NCI-H510A treated with DMSO at 0.1 percent for 48 hours (cell line): Measurements from ENCODE around the gene SYT1.
"Not testable (repeated sequence)": the region's sequence is repeated elsewhere in the genome, so short reads cannot be mapped to it uniquely, and the experiment has no call there.

Source experiments
- DNase-seq: peaks from one replicate; lab custom pipeline; 2025; lab: John Stamatoyannopoulos, UW

The SYT1 gene

DNA sequence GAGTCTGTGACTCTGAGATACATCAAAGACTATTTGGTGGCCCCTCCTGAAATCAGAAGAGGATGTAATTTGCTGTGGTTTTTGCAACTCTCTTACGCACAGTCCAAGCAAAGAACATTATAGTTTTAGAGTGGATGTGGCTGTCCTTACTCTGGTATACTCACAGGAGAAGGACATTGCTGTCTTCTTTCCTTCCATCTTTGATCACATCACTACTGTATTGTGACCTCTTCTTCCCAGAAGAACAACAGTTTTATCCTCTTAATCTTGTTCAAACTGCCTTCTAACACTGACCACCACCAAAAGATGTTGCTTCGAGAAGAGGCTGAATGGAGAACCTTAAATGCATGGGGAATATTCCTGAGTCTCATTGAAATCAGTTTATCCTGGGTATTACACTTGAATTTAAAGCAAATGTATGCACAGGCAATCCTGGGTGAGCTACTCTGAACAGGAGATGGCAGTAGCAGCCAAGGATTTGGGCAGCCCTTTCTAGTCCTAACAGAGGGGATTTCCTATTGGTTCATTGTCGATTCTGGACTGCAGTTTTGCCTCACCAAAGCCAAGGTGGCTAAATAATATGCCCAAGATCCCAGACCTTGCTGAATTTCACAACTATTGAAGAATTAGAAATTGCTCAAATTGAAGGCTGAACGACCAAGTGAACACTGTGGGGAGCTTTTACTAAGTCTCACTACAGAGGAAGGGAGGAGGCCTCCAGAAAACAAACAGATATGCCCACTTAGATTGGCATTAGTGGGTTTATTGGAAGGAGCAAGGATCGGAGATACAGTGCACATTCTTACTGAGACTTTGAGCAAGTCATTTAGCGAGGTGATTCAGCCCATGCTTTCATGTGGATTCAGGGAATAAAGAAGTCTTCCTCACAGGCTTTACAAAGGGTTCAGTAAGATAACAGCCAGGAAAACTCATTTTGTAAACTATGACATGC, 543.4 kb downstream of the SYT1 start:
- DNase-seq = peak; percentile 27

DNA sequence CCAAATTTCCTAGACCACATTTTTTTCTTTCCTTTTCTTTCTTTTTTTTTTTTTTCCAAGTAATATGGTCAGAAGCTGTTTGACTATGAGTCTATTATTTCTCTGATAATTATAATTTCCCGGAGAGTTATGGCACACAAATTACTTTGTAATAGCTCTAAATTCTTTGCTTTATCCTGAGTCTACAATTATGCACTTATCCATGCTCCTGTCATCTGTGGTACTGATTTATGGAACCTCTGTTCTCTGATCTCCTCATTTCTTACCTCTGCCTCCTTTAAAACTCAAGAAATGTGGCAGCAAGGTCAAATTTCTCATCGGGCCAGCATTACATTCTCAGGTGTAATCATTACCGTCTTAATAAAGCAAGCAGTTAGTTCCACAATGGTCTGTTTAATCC, 544.1 kb downstream of the SYT1 start:
- DNase-seq = no peak

DNA sequence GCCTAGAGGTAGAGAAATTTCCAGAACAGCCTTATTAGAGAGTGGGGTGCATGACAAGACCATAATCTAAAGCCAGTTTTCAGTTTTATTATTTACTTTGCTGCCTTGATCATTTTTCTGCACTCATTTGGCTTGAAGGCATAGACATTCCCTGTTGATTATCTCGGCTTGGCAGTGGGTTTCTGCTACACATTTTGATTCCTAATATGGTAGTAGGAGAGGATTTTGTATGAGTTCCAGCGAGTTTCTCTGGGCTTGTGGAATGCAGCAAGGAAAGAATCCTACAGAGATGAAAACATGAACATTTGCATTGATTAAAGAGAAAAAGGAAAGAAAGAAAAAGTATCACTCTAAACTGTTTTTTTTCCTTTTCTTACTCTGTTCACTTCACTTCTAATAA, 545.0 kb downstream of the SYT1 start:
- no peak for DNase-seq

DNA sequence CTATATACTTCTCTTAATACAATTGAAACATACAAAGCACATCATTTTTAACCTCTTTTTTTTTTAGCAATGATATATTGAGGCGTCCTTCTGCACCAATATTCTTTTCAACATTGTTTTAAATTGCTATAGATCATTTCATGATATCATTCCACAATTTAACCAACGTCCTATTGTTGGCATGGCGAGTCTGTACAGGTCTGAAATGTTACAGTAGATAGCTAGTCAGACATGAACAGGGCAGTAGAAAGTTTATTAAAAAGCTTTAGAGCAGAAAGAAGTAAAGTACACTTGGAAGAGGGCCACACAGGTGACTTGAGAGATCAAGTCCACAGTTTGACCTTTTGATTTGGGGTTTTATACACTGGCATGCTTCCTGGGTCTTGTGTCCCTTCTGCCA, 547.2 kb downstream of the SYT1 start:
- DNase-seq = no peak

DNA sequence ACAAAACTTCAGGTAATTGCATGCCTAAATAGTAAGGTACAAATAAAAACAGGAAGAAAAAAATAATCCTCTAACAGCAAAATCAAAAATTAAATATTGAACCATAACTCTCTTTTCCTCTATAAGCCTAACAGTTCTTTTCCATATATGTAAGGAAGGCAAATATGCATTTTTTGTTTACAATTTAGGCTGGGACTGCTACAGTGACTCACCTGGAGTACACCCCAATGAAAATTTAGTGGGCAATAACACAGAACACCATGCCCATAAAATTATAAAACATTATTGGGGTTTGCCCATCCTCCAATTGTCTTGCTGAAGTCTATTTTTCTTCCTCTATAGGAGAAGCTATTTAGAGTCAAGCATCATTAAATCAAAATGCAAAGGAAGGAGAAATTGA, 549.2 kb downstream of the SYT1 start:
- no peak for DNase-seq

DNA sequence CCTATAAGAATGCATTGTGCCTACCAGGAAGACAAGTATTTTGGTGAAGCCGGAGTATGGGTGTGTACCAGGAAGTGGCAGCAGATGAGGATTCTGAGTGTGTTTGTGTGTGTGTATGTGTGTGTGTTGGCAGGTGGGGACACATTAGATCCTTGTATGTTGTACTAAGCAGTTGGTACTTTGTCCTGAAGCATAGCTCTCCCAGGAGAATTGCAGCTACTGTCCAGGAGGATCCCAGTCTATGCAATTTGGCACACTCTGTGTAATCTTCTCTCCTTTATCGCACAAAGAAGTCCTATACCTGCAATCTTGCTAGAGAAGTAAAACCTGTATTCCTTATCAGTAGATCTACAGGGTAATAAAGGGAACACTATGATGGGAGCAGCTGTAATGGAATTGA, 549.7 kb downstream of the SYT1 start:
- no peak for DNase-seq

DNA sequence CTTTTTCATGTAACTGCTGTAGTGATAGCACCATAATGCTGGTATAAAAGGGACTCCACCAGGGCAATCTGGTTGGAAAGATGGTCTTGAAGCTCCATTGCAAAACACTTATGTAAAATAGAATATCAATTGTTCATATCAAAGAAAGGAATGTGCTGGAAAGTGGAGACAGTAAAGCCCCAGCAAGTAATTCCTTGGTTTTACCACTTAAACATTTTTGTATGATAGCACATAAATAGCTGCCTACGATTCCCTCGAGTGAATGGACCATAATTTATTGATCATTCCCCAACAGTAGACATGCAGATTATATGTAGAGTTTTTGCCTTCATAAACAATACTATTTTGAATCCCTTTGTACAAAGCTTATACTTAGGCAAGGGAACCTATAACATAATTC, 550.7 kb downstream of the SYT1 start:
- DNase-seq = no peak

DNA sequence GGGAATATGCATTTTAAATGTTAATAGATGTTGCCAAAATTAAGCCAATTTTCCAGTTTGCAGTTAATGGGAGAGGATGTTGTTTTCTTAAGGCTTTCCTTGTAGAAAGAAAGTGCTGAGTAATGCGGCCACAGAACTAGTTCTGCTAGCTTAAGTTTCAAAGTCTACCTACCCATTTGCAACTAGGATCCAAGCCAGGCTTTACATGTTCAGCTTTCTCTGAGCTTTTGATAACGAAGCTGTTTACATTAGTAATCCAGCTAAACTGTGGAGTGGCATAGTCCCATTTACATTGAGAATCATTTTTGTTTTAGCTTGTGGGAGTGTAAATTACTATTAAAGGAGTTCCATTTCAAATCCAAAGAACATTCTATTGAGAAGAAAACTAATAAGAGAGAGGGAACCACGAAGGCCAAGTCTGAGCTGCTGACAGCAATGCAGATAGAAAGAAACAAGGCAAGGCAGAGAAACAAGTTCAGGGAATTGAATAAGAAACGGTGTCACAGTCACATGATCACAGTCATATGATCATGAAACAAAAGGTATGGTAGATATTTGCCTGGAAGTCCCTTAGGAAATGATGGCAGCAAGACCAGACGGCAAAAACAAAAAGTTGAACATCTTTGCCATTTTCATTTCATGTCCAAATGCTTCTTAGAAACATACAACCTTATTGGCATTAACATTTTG, 551.3 kb downstream of the SYT1 start:
- DNase-seq = peak; percentile 59

DNA sequence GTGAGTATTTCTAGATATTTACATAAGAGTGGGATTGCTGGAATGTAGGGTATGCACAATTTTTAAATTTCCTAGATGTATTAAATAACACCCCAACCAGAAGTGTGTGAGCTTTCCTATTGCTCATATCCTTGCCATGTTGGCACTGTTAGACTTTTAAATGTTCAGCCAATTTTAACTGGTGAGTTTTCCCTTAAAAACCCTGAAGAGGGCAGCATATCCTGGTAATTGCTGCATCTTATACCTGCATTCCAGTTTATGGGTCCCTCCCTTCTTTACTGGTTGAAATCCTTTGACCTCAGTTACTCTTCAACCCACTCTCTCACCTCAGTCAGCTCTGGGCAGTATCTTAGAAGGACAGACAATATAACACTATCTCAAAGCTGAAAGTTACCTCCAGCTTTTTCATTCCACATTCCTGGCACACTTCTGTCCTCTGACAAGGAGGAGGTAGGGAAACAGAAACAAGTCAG, 555.6 kb downstream of the SYT1 start:
- peak; percentile 58 for DNase-seq

DNA sequence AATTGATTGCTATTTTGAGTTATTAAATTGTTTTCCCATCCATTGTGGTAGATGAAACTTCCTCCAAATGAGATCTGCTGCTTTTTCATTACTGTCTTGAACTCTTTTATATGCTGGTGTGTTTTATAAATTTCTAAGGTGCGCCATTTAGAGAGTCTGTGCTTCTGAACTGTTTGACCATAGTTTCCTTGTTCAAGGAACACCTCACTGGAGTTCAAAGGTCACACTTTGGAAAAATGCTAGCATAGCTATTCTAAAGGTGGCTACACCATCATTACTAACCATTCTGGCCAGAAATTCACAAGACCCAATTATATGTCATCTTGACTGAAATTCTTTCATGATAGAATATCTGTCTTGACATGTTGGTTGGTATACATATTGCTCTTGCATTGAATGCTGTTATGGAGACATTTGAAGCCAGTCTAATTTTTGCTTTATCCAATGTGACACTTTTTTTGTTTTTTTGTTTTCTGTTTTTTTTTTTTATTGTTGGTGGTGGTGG, 556.7 kb downstream of the SYT1 start:
- DNase-seq = no peak

DNA sequence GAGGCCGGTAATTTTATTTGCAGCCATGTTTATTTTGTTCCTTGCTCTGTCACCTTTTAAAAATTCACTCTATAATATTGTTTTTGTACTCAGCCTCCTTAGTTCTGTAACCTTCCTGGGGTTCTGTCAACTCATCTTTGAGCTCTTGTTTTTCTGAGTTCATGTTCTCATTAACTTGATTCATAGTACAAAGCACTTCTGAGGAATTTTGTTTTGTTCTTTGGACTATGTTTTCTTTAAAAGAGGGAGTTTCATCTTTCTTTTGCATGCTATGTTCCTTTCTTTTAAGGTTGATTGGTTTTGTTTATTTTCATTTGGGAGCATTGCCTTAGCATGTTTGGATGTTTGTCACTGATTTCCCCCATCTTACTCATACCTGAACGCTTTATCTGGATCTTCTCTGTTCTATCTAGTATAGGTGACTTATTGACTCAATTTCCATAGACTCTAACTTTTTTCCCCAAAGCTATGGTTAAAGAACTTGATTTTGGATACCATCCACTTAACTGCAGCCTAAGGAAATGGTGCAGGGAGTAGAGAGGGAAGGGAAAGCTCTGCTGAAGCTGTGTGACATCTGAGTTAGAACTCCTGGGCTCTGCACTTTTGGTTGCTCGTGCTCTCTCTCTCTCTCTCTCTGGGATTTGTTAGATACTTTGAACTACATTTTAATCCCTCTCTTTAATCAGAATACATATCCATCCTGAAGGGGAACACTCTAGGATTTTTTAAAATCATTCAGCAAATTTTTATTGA, 557.7 kb downstream of the SYT1 start:
- DNase-seq = no peak

DNA sequence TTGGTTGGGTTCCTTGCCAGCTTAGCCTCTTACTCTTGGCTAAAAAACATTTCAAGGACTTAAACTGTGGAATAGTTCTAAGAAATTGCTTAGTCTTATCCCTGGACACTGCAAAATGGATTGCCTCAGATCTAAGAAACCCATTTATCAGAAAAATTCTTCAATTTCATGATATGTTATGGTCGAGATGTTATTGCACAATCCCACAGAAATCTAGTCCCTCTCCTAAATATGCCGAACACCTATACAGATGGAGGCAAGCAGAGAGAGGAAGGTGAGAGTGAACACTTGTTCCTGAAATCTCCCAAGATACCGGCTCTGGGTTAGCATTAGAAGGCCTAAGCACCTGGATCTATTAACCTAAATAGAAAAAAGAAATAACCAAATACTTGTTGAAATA, 559.0 kb downstream of the SYT1 start:
- no peak for DNase-seq

DNA sequence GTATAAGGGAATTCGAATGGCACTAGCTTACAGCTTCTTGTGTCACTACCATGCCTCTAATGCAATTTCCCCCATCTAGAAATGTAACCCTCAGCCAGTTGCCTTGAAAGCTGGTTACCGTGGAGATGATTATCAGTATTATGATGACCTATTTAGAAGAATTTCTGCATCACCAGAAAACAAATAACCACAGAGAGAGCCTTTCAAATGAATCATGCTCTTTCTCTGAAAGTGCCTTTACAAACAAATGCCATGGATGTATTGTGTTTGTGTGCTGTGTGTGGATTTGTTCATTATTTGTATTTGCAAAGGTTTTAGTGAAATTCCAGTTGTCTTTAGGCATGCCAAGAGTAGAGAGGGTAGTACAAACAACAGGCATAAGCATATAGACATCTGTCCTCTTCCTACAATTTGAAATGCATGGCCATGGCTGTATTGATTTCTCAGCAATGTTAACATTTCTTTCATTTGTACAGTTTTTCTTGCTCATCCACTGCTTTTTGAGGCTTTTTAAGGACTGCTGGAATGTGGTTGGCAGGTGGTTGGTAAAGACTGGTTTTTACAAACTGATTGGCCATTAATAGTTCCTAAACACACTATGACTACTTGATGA, 559.6 kb downstream of the SYT1 start:
- DNase-seq = no peak

DNA sequence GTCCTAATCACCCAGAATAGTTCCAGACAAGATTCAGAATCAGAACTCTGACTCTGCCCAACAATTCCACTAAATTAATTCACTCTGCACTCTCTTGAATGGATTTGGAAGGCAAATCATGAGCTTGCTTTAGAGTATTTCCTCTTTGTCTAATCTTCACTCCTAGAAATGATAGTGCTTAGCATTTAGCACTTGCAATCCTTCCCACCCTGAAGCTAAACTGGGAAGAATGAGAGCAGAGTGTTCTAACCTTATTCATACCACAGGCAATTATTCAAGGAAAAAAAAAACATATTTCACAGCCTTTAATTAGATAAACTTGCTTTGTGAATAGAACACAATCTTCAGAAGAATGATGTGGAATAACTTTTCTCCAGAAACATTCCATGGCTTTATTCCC, 561.5 kb downstream of the SYT1 start:
- no peak for DNase-seq

DNA sequence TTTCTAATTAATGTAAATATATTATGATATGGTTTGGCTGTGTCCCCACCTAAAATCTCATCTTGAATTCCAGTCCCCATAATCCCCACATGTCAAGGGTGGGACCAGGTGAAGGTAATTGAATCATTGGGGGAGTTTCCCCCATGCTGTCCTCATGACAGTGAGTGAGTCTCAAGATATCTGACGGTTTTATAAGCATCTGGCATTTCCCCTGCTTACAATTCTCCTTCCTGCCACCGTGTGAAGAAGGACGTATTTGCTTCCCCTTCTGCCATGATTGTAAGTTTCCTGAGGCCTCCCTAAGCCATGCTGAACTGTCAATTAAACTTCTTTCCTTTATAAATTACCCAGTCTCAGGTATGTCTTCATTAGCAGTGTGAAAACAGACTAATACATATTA, 562.2 kb downstream of the SYT1 start:
- DNase-seq = not testable (repeated sequence)

DNA sequence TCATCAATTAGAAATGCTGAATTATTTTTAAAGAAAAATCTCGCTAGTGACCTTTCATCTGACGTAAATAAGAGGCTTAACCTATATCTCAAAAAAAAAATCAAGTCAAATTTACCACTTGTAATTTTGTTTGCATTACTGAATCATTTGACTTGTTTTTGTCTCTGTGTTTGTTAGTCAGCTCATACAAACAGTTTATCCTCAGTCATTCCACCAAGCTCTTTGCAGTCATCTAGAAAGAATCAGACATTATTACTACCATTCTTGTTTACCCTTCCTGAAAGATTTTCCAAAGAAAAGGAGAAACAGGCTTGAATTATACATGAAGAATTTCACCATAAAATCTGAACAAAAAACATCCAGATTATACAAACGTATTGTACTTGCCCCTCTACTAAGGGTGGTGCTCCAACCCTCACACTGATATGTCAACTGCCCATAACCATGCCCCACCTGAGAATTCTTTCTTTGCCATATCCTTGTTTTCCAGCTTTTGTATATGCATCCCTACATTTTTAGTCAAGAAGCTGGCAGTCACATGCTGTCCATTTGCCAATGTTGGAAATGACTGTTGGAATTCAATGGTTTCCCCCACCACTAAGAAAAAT, 569.0 kb downstream of the SYT1 start:
- DNase-seq = no peak

DNA sequence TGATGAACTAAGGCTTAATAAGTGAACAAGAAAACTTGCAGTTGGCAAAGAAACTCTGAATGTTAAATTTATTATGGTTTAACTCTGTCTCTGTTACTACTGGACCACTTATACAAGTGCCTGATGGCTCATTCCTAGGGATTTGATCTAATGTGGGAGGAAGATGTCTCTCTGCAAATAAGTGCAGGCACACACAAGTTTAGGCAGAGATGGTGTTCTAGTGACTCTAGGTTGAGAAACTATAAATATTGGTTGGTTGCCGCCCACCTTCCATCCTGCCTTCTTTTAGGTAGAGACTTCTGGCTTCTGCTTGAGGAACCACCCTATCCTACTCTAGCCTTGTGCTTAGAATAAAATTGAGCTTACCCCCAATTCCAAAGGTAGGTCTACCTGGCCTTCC, 570.0 kb downstream of the SYT1 start:
- no peak for DNase-seq

DNA sequence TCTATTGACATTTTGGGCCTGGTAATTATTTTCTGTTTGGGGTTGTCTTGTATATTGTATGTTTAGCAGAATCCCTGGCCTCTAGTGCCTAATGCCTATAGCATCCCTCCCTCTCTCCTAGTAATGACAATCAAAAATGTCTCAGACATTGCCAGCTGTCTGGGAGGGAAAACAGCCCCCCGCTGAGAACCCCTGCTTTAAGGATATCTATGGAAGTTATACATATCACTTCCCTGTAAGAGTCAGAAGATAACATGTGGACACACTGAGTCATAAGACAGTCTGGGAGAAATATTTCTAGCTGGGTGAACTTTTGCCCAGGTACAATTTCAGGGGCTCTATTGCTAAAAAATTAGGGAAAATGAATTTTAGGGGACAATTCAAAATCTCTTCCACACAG, 571.2 kb downstream of the SYT1 start:
- no peak for DNase-seq

DNA sequence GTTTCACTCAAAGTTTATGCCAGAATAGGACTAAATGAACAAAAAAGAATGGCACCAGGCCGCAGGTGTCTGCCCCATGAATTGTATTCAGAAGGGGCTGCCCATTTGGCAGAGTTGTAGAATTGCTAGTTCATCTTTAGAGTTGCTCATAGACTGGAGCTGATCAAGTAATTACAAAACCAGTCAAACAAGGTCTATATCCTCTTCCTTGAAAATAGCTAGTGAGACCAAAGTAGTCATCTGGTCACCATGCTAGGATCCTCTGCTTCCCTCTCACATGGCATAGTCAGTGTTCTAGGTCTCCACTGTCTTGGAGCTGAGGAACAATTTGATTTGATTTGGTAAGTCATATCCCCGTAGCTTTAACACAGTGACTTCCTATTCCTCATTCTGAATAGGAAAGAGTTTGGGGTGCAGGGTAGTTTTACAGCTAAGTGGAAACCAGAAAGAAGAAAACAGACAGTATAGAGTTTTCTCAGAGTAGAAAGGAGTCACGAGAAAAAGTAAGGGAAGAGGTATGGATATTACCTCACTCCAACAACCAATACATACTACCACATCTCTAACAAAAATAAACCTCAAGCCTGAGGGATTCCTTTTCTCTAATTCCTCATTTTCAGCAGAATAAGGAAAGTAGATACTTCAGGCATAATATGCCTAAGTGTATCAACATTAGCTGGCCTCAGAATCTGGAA, 574.1 kb downstream of the SYT1 start:
- DNase-seq = no peak

DNA sequence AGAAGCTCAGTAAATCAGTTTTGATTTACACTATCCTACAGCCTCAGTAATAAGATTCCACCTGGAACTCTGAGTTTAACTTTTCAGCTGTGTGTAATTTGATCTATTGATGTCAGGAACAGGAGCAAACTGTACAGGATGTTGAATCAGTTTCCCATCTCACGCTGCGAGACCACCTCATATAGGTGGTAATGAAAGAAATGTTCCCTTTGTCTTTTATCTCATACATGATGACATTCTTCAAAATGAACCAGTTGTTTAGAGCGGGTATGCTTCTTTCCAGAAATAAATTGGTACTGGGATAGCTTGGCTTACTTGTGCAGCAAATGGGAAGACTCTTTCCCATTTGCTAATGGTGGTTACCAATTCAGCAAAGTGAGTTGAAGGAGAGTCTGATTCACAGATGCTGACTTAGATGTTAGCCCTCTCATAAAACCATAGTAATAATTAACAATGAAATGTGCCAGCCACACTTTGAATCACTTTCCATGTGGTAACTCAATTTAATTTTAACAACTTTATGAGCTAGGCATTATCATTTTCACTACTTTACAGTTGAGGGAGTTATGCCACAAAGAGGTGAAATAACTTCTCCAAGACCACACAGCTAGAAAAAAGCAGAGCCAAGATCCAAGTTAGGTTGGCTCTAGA, 574.7 kb downstream of the SYT1 start:
- DNase-seq = no peak
